ENCODE measurements around the gene RSPO1.

- TF ChIP-seq POLR2A (IDR thresholded peaks at IDR 0.05; ENCODE audit: low read depth, low read length): no peak
- no peak for TF ChIP-seq POLR2AphosphoS5 (IDR thresholded peaks at IDR 0.05; ENCODE audit: low read depth, low read length)
- no peak for TF ChIP-seq SPI1 (IDR thresholded peaks at IDR 0.05; ENCODE audit: low read depth, low read length)
- TF ChIP-seq TAF1 (IDR thresholded peaks at IDR 0.05; ENCODE audit: low read depth, low read length): no peak
Observed at GRCh38 chr1:37570528-37571334, 64.0 kb downstream of the RSPO1 start.

All from GM12891 (cell line).